KOPT-K1 (cell line): ENCODE results near the gene TBC1D22A.

Source experiments
- H3K27ac ChIP-seq: fragments of 200-600 bp; sonication (generic); 2 replicates; pipeline ENCODE4 v1.5.1; 2016; ENCODE audit warnings: antibody characterized with exemption, mild to moderate bottlenecking, low read depth, low read length; ENCODE audit not compliant: poor library complexity, severe bottlenecking
- H3K36me3 ChIP-seq: fragments of 200-600 bp; sonication (generic); 2 replicates; pipeline ENCODE4 v1.5.1; 2017; ENCODE audit warnings: antibody characterized with exemption, mild to moderate bottlenecking, low read length, moderate library complexity; ENCODE audit not compliant: insufficient read depth
- H3K9me3 ChIP-seq: fragments of 200-600 bp; sonication (generic); 2 replicates; pipeline ENCODE4 v1.5.1; 2017; ENCODE audit warnings: antibody characterized with exemption, low read length, mild to moderate bottlenecking; ENCODE audit not compliant: insufficient read depth, poor library complexity, severe bottlenecking

TBC1D22A gene

GRCh38 chr22:46754826-46755225, 7.6 kb upstream of the TBC1D22A start:
- H3K27ac ChIP-seq: no peak overlapping the region
- H3K36me3 ChIP-seq: no peaks in the 10 kb centered on the region
- H3K9me3 ChIP-seq: peaks cover 19% of the 10 kb centered on the region

- Histone ChIP-seq H3K27ac (no peak overlapping the region), H3K36me3 (no peaks in the 10 kb centered on the region)
Observed at GRCh38 chr22:46755525-46755924, 6.9 kb upstream of the TBC1D22A start.

GRCh38 chr22:46756097-46756496, 6.4 kb upstream of the TBC1D22A start:
- peaks cover 19% of the 10 kb centered on the region for H3K9me3 ChIP-seq
- H3K27ac ChIP-seq: no peak overlapping the region
- H3K36me3 ChIP-seq: no peaks in the 10 kb centered on the region

More at GRCh38 chr22:46755525-46755924, 6.9 kb upstream of the TBC1D22A start:
- peaks cover 19% of the 10 kb centered on the region for H3K9me3 ChIP-seq

GRCh38 chr22:46757104-46757503, 5.3 kb upstream of the TBC1D22A start:
- Histone ChIP-seq H3K27ac (no peak overlapping the region), H3K36me3 (no peaks in the 10 kb centered on the region), H3K9me3 (peaks cover 19% of the 10 kb centered on the region)

GRCh38 chr22:46758121-46758520, 4.3 kb upstream of the TBC1D22A start:
- Histone ChIP-seq H3K27ac (no peak overlapping the region), H3K9me3 (peaks cover 19% of the 10 kb centered on the region), H3K36me3 (no peaks in the 10 kb centered on the region)

- Histone ChIP-seq H3K36me3 (no peaks in the 10 kb centered on the region), H3K9me3 (peaks cover 19% of the 10 kb centered on the region), H3K27ac (no peak overlapping the region)
Observed at GRCh38 chr22:46758867-46759290, 3.6 kb upstream of the TBC1D22A start.

GRCh38 chr22:46761017-46761416, 1.4 kb upstream of the TBC1D22A start:
- H3K36me3 ChIP-seq: peaks cover 9% of the 10 kb centered on the region
- H3K27ac ChIP-seq: no peak overlapping the region

GRCh38 chr22:46761539-46762237, 762 bp upstream of the TBC1D22A start:
- H3K27ac ChIP-seq: peak overlapping the region; percentile 92
- peaks cover 14% of the 10 kb centered on the region for H3K36me3 ChIP-seq
- H3K9me3 ChIP-seq: peaks cover 5% of the 10 kb centered on the region

More at GRCh38 chr22:46761017-46761416, 1.4 kb upstream of the TBC1D22A start:
- H3K9me3 ChIP-seq: peaks cover 11% of the 10 kb centered on the region

- H3K9me3 ChIP-seq: no peaks in the 10 kb centered on the region
- H3K36me3 ChIP-seq: peaks cover 23% of the 10 kb centered on the region
- H3K27ac ChIP-seq: peak overlapping the region; percentile 92
Observed at GRCh38 chr22:46763051-46763705, 728 bp downstream of the TBC1D22A start.

- Histone ChIP-seq H3K9me3 (no peaks in the 10 kb centered on the region), H3K36me3 (peaks cover 23% of the 10 kb centered on the region), H3K27ac (no peak overlapping the region)
Observed at GRCh38 chr22:46764140-46764680, 1.8 kb downstream of the TBC1D22A start.

GRCh38 chr22:46764779-46765485, 2.5 kb downstream of the TBC1D22A start:
- H3K27ac ChIP-seq: no peak overlapping the region
- H3K9me3 ChIP-seq: no peaks in the 10 kb centered on the region
- H3K36me3 ChIP-seq: peaks cover 23% of the 10 kb centered on the region

GRCh38 chr22:46766611-46767010, 4.2 kb downstream of the TBC1D22A start:
- Histone ChIP-seq H3K36me3 (peaks cover 23% of the 10 kb centered on the region), H3K27ac (no peak overlapping the region), H3K9me3 (no peaks in the 10 kb centered on the region)

- peaks cover 23% of the 10 kb centered on the region for H3K36me3 ChIP-seq
- no peaks in the 10 kb centered on the region for H3K9me3 ChIP-seq
- H3K27ac ChIP-seq: no peak overlapping the region
Observed at GRCh38 chr22:46767249-46767985, 5.0 kb downstream of the TBC1D22A start.

- no peak overlapping the region for H3K27ac ChIP-seq
- H3K9me3 ChIP-seq: no peaks in the 10 kb centered on the region
- H3K36me3 ChIP-seq: peaks cover 23% of the 10 kb centered on the region
Observed at GRCh38 chr22:46769191-46769675, 6.8 kb downstream of the TBC1D22A start.
